ENCODE results near the gene HMGCS2.

- TF ChIP-seq CTCF (IDR thresholded peaks at IDR 0.05; ENCODE audit: low read depth, low read length, missing input control): no peak
- TF ChIP-seq NR2F2 (IDR thresholded peaks at IDR 0.05): no peak
- no peak for TF ChIP-seq RAD21 (IDR thresholded peaks at IDR 0.05)
- no peak for TF ChIP-seq JUND (IDR thresholded peaks at IDR 0.05)
- no peak for TF ChIP-seq RXRA (IDR thresholded peaks at IDR 0.05)
- no peak for TF ChIP-seq TAF1 (conservative IDR thresholded peaks at IDR 0.05)
- TF ChIP-seq SP1 (IDR thresholded peaks at IDR 0.05): no peak
- TF ChIP-seq MAX (IDR thresholded peaks at IDR 0.05): no peak
- no peak for TF ChIP-seq FOXA1 (IDR thresholded peaks at IDR 0.05)
- TF ChIP-seq ZBTB33 (IDR thresholded peaks at IDR 0.05): no peak
- no peak for TF ChIP-seq GABPA (IDR thresholded peaks at IDR 0.05 in 1 of 2, conservative IDR thresholded peaks at IDR 0.05 in 1 of 2)
- TF ChIP-seq ATF3 (IDR thresholded peaks at IDR 0.05): no peak
- no peak for TF ChIP-seq YY1 (IDR thresholded peaks at IDR 0.05)
Measured at GRCh38 chr1:119811387-119811786, 42.7 kb upstream of the HMGCS2 start, which contains the start of gene REG4.
